A673 (cell line): ENCODE measurements around the gene FBXO17.

ENCODE experiments used
- CTCF ChIP-seq: fragments of 300-800, 200-600 bp; sonication (generic); conservative IDR thresholded peaks from 2 replicates; pipeline ENCODE4 v1.5.1; 2017; ENCODE audit warnings: low read depth, mild to moderate bottlenecking, antibody characterized with exemption, low read length, moderate library complexity, mixed read lengths
- EZH2 ChIP-seq: fragments of 200-600 bp; sonication (generic); IDR thresholded peaks from 2 replicates; pipeline ENCODE4 v1.6.1; 2017; ENCODE audit warnings: borderline replicate concordance, low read depth, mild to moderate bottlenecking, mixed read lengths, antibody characterized with exemption, low read length; ENCODE audit not compliant: poor library complexity, severe bottlenecking

GRCh38 chr19:38971672-38972071 is 3.9 kb downstream of the FBXO17 start:
- TF ChIP-seq CTCF (no peak), EZH2 (no peak)
